IPS-15b (cell line): Measurements from ENCODE around the gene HELZ2.

Experiments used
- H3K27me3 ChIP-seq: one replicate; pipeline ENCODE4 v1.6.1; 2013; ENCODE audit warnings: low read length; ENCODE audit not compliant: control insufficient read depth, insufficient read depth
- H3K36me3 ChIP-seq: one replicate; pipeline ENCODE4 v1.6.1; 2013; ENCODE audit warnings: low read length; ENCODE audit not compliant: control insufficient read depth, insufficient read depth
- H3K4me1 ChIP-seq: one replicate; pipeline ENCODE4 v1.6.1; 2013; ENCODE audit warnings: mild to moderate bottlenecking, low read length; ENCODE audit not compliant: control insufficient read depth, insufficient read depth
- H3K4me3 ChIP-seq: one replicate; pipeline ENCODE4 v1.5.1; 2013; ENCODE audit warnings: low read depth, low read length
- H3K9ac ChIP-seq: one replicate; pipeline ENCODE4 v1.6.1; 2013; ENCODE audit warnings: low read depth, mild to moderate bottlenecking, low read length
- H3K9me3 ChIP-seq: one replicate; pipeline ENCODE4 v1.6.1; 2013; ENCODE audit warnings: mild to moderate bottlenecking, low read length; ENCODE audit not compliant: control insufficient read depth, insufficient read depth

The HELZ2 gene

DNA sequence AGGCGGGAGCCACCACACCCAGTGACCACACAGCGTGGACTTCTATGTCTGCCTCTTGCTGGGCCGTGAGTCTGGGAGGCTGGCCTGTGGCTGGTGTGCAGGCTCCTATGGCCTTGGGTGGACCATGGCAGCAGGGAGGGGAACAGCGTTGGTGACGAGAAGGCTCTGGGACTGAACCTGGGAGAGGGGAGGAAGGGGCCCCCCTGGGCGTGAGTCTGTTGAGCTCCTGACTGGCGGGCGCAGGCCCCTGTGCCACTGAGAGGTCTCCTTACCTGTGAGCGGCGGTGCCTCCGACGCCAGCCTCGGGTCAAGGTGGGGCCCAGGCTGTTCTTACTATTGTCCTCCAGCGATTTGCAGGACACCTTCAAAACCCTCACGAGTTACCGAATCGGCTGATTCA is 12.8 kb upstream of the HELZ2 start:
- Histone ChIP-seq H3K4me1 (peaks cover 2% of the 10 kb centered on the region), H3K9ac (no peak overlapping the region), H3K9me3 (no peaks in the 10 kb centered on the region), H3K4me3 (no peak overlapping the region), H3K36me3 (peaks cover 23% of the 10 kb centered on the region), H3K27me3 (no peaks in the 10 kb centered on the region)

DNA sequence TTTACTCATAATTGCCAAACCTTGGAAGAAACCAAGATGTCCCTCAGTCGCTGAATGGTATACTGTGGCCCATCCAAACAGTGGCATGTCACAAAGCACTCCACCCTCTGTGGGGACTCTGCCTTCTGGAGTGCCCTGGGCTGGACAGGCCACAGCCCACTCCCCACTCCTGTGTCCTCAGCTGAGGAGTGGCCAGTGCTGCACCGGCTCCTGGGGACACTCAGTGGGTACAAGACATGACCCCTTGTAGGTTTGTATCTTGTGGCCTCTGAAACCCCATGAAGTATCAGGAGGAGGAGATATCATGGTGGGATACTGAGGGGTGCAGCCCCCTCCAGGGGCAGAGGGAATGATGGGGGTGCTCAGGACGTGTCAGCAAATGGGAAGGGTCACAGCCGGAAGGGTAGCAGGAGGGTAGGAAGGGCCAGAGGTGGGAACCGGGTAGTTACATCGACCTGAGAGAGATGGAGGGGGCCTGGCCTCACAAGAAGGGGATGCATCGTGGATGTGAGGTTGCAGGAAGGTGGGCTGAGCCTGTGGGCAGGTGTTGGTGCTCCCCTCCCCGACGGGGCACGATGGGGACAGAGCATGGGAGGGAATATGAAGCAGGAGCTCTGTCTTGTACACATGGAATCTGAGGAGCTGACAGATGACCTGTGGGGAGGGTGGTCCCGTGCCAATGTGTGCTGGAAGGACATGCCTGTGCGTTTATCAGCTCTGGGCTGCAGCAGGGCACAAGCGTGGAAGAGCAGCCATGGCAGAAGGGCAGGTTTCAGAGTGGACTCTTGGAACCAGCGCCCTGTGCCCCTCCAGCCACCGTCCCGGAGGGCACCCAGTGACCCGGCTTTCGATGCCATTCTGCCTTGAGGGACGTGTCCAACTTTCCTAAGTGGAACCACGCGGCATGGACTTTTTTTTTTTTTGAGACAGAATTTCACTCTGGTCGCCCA is 11.9 kb upstream of the HELZ2 start:
- no peaks in the 10 kb centered on the region for H3K9me3 ChIP-seq
- H3K27me3 ChIP-seq = no peaks in the 10 kb centered on the region
- H3K4me1 ChIP-seq = peaks cover 2% of the 10 kb centered on the region
- H3K9ac ChIP-seq = no peak overlapping the region
- peaks cover 20% of the 10 kb centered on the region for H3K36me3 ChIP-seq
- no peak overlapping the region for H3K4me3 ChIP-seq

DNA sequence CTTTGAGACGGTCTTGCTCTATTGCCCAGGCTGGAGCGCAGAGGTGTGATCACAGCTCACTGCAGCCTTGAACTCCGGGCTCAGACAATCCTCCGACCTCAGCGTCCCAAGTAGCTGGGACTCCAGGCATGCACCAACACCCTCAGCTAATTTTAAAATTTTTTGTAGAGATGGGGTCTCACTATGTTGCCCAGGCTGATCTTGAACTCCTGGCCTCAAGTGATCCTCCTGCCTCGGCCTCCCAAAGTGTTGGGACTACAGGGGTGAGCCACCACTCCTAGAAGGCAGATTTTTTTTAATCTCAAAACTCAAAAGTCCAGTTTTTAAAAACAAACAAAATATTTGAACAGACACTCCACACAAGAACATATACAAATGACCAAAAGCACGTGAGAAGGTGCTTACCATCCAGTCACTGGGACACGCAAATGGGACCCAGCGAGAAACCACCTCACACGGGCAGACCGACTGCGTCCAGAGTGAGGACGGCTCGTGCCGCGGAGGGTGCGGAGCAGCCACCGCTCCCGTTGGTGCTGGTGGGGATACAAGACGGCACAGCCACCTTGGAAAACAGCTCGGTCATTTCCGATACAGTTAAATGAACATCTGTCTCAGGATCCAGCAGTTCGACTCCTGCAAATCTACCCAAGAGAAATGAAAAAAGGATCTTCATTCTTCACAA is 8.5 kb upstream of the HELZ2 start:
- H3K4me1 ChIP-seq = no peaks in the 10 kb centered on the region
- no peak overlapping the region for H3K9ac ChIP-seq
- no peaks in the 10 kb centered on the region for H3K27me3 ChIP-seq
- no peaks in the 10 kb centered on the region for H3K9me3 ChIP-seq
- H3K36me3 ChIP-seq = no peaks in the 10 kb centered on the region
- H3K4me3 ChIP-seq = no peak overlapping the region

DNA sequence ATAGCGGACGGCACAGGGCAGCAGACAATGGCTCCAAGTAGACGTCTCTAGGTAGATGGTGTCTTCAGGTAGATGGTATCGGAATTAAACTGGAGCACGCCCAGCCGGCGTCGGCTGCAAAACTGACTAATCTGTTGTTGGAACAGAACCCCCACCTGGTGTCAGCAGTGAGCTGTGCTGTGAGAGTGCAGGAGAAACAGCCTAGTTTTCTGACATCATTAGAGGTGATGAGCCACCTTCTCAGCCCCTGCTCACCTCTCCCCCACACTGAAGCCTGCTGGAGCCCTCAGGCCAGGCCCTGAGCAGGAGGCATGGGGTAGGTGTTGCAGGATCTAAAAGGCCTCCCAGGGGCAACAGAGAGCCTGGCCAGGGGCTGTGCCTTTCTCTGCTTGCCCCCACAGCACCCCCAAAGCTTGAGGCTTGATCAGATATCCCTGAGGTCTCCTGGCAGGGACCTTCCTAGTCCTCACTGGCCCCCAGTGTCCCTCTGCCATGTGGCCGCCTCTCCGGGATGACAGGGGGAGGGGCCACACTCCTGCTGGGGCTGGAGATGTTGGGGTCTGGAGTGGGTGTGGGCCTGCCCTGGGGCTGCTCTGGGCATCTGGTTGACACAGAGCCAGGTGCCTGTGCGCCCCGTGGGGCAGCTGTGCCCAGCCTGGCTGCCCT is 6.9 kb upstream of the HELZ2 start:
- Histone ChIP-seq H3K36me3 (no peaks in the 10 kb centered on the region), H3K9me3 (no peaks in the 10 kb centered on the region), H3K9ac (no peak overlapping the region), H3K4me3 (no peak overlapping the region), H3K4me1 (no peaks in the 10 kb centered on the region), H3K27me3 (no peaks in the 10 kb centered on the region)

DNA sequence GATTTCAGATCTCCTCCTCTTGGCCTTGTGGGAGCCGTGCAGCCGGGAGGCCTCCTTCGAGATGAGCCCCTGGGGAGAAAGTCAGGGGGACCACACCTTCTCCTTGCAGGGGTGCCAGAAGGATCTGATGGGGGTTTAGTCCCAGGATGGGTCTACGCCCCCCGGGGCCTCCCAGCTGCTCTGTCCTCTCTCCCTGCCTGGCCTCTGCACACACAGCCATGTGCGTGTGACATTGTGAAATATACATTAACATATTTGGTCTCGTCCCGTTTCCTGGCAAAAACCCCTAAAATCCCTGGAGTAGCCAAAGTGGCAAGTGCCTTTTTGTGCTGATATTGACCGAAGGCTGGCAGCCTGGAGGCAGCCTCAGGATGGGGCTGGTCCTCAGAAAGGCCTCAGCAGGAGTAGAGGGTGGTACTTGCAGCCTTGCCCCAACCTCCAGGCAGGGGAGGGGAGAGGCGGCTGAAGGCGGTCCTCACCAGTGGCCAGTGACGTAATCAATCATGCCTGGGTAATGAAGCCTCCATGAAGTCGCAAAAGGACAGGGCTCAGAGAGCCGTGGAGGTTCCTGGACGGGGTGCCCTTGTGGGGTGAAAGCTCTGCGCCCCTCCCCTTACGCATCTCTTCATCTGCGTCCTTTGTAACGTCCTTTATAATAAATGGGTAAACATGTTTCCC is 5.1 kb upstream of the HELZ2 start:
- no peaks in the 10 kb centered on the region for H3K27me3 ChIP-seq
- H3K4me3 ChIP-seq = no peak overlapping the region
- no peaks in the 10 kb centered on the region for H3K9me3 ChIP-seq
- no peaks in the 10 kb centered on the region for H3K36me3 ChIP-seq
- H3K4me1 ChIP-seq = peaks cover 2% of the 10 kb centered on the region
- no peak overlapping the region for H3K9ac ChIP-seq

DNA sequence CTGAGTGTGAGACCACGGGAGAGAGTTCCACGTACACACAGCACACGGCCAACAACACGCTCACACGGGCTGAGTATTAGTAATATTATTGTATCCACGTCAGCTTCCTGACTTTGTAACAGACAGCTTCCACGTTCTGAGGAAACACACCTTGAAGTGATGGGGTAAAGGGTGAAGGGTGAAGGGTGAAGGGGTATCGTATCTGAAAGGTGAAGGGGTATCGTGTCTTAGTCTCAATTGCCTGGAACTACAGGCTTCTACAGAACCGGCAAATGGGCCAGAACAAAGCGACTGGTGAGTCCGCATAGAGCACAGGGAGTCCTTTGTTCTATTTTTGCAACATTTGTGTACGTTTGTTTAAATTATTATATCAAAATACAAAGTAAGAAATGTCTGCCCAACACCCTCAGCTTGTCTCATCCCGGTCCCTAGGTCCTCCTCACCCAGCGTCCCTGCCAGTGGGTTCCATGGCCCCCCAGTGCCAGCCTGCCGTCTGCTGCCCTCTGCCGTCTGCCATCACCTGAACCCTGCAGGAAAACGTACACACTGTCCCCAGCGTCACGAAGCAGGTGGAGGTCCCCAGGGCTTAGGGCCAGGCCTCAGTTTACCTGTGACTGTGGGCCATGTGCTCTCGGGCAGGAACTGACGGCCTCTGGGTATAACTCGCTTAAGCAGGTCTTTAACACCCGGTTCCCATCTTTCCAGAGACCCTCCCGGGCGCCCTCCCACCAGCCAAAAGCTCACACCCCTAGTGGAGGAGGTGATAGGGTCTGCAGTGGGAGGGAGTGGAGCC is 4.4 kb upstream of the HELZ2 start:
- no peak overlapping the region for H3K9ac ChIP-seq
- H3K36me3 ChIP-seq = no peaks in the 10 kb centered on the region
- H3K27me3 ChIP-seq = no peaks in the 10 kb centered on the region
- H3K4me1 ChIP-seq = peaks cover 2% of the 10 kb centered on the region
- no peaks in the 10 kb centered on the region for H3K9me3 ChIP-seq
- H3K4me3 ChIP-seq = no peak overlapping the region

DNA sequence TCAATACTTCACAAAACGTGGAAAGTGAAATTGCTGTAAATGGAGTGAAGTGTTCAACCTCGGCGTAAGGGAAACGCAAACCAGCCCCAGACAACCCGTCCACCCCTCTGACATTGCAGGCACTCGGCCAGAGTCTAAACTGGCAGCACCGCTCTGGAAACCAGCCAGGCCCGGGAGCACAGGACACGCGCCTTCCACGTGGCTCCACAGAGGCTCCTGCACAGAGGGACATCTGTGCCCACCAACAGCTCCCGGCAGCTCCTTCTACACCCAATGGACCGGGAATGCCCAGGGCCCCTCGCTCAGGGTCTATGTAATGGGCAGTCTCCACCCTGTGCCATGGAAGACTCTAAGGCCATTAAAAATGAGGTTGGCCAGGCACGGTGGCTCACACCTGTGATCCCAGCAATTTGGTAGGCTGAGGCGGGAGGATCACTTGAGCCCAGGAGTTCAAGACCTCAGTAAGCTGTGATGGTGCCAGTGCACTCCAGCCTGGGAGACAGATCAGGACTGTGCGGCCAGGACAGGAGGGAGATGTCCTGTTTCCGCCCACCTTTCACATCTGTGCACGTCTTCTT is 3.4 kb upstream of the HELZ2 start:
- Histone ChIP-seq H3K4me1 (peaks cover 2% of the 10 kb centered on the region), H3K9ac (no peak overlapping the region), H3K4me3 (no peak overlapping the region), H3K27me3 (no peaks in the 10 kb centered on the region), H3K9me3 (no peaks in the 10 kb centered on the region), H3K36me3 (no peaks in the 10 kb centered on the region)

DNA sequence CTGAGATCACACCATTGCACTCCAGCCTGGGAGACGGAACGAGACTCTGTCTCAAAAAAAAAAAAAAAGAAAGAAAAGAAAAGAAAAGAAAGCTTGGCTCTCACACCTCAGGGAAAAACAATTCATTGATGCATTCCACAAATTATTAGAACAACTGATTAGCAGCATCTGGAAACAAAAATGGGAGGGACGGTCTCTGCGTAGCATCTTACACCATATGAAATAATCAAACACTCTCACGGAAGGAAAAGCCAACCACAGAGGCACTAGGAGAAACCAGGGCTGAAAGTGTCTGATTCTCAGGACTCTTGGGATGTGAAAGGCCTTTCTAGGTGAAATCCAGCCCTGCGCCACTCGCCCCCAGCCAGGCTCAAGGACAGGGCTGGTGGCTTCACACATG is 2.3 kb upstream of the HELZ2 start:
- H3K36me3 ChIP-seq = no peaks in the 10 kb centered on the region
- H3K9me3 ChIP-seq = no peaks in the 10 kb centered on the region
- H3K4me1 ChIP-seq = peaks cover 2% of the 10 kb centered on the region
- no peak overlapping the region for H3K4me3 ChIP-seq
- H3K9ac ChIP-seq = no peak overlapping the region
- H3K27me3 ChIP-seq = no peaks in the 10 kb centered on the region

DNA sequence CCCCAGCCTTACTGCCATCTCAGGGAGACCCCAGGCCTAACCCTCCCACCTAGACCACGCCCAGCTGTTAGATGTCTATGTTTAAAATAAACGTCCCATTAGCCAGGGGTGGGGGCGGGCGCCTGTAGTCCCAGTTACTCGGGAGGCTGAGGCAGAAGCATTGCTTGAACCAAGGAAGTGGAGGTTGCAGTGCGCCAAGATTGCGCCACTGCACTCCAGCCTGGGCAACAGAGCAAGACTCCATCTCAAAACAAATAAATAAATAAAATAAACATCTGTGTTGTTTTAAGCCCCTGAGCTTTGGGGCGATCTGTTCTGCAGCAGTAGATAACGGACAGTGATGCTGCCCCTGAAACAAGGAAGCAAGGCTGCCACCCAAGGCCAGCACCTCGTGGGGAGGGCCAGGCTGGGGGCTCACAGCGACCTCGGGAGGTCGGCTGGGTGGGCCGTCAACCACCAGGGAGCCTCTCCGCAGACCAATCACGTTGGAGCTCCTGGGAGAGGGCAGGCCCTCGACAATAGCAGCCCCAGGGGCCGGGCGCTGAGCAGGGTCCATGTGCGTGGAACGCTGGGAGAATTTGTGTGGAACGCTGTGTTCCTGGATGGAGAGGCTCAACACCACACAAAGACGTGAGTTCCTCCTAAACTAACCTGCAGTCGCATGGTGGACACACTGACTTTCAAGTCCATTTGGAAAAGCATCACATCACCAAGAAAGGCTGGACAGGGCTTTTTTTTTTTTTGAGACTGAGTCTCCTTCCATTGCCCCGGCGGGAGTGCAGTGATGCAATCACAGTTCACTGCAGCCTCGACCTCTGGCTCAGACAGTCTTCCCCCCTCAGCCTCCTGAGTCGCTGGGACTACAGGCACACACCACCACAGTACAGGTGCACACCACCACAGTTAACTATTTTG is 1.0 kb upstream of the HELZ2 start:
- Histone ChIP-seq H3K9me3 (no peaks in the 10 kb centered on the region), H3K9ac (no peak overlapping the region), H3K4me1 (peaks cover 2% of the 10 kb centered on the region), H3K27me3 (no peaks in the 10 kb centered on the region), H3K4me3 (peak overlapping the region; percentile 35), H3K36me3 (peaks cover 4% of the 10 kb centered on the region)

DNA sequence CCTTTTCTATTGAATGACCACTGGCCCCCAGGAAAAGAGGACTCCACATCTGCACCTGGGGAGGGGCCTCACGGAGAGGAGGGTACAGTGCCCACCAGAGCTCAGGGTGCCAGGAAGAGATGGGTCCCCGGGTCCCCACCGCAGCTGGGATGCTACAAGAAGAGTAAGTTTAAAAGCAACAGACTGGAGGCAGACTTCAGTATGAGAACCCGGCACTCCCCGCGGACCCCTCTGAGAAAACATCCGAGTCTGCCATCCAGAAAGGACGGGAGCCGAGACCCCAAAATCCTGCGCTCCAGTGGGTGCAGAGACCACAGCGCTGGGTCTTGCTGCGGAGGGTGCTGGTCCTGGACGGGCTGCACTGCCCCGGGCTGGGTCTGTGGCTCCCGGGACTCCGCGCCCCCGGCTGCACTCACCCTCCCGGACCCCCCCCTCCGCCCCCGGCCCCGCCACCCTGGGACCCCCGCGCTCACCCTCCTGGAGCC is 350 bp downstream of the HELZ2 start:
- Histone ChIP-seq H3K9ac (no peak overlapping the region), H3K4me1 (peaks cover 2% of the 10 kb centered on the region), H3K9me3 (no peaks in the 10 kb centered on the region), H3K36me3 (peaks cover 7% of the 10 kb centered on the region), H3K27me3 (no peaks in the 10 kb centered on the region), H3K4me3 (peak overlapping the region; percentile 72)
